H9 (cell line): ENCODE data around the gene HSD11B1. TPM values are rescaled to one million over a fixed set of nuclear protein-coding genes. Genes with fewer than 3 reads are reported as not detected.

Experiments
- DNase-seq: peaks from one replicate; pipeline ENCODE4 v3.0.0-alpha.2; 2017
- H2AFZ ChIP-seq: one replicate; pipeline ENCODE4 v1.6.1; 2013; ENCODE audit warnings: mild to moderate bottlenecking, low read length, control low read depth, moderate library complexity
- H2AK5ac ChIP-seq: 2 replicates; pipeline ENCODE4 v1.6.1; 2013; ENCODE audit warnings: low read length, control low read depth, mixed read lengths; ENCODE audit not compliant: insufficient read length
- H2BK120ac ChIP-seq: one replicate; pipeline ENCODE4 v1.6.1; 2013; ENCODE audit warnings: low read depth, mild to moderate bottlenecking, low read length, control low read depth, inconsistent platforms; ENCODE audit not compliant: poor library complexity, severe bottlenecking
- H2BK12ac ChIP-seq: 2 replicates; pipeline ENCODE4 v1.6.1; 2013; ENCODE audit warnings: low read length, control low read depth, mixed read lengths, low read depth; ENCODE audit not compliant: insufficient read length
- H2BK15ac ChIP-seq: 2 replicates; pipeline ENCODE4 v1.6.1; 2013; ENCODE audit warnings: low read depth, low read length, control low read depth
- H2BK20ac ChIP-seq: one replicate; pipeline ENCODE4 v1.6.1; 2013; ENCODE audit warnings: low read depth, mild to moderate bottlenecking, low read length, control low read depth, inconsistent platforms; ENCODE audit not compliant: poor library complexity, severe bottlenecking
- H2BK5ac ChIP-seq: 2 replicates; pipeline ENCODE4 v1.6.1; 2013; ENCODE audit warnings: low read length, control low read depth, mixed read lengths; ENCODE audit not compliant: insufficient read length
- H3K14ac ChIP-seq: 2 replicates; pipeline ENCODE4 v1.6.1; 2013; ENCODE audit warnings: low read length, control low read depth; ENCODE audit not compliant: insufficient read depth
- H3K18ac ChIP-seq: 2 replicates; pipeline ENCODE4 v1.6.1; 2013; ENCODE audit warnings: low read depth, mild to moderate bottlenecking, mixed read lengths, low read length, control low read depth; ENCODE audit not compliant: insufficient read length
- H3K23ac ChIP-seq: 2 replicates; pipeline ENCODE4 v1.6.1; 2013; ENCODE audit warnings: low read length, control low read depth, mixed read lengths, low read depth; ENCODE audit not compliant: insufficient read length
- H3K23me2 ChIP-seq: 2 replicates; pipeline ENCODE4 v1.6.1; 2013; ENCODE audit warnings: low read depth, mild to moderate bottlenecking, mixed read lengths, low read length, control low read depth; ENCODE audit not compliant: insufficient read length, poor library complexity, severe bottlenecking
- H3K27ac ChIP-seq: 2 replicates; pipeline ENCODE4 v1.5.1; 2013; ENCODE audit warnings: low read length, control low read depth, mixed read lengths, low read depth; ENCODE audit not compliant: insufficient read length
- H3K27me3 ChIP-seq: 2 replicates; pipeline ENCODE4 v1.6.1; 2013; ENCODE audit warnings: low read length, control low read depth, inconsistent platforms; ENCODE audit not compliant: insufficient read depth
- H3K4ac ChIP-seq: 2 replicates; pipeline ENCODE4 v1.6.1; 2013; ENCODE audit warnings: low read depth, mild to moderate bottlenecking, control low read depth, inconsistent platforms, low read length, moderate library complexity
- H3K4me1 ChIP-seq: 2 replicates; pipeline ENCODE4 v1.6.1; 2013; ENCODE audit warnings: low read length, control low read depth, inconsistent platforms; ENCODE audit not compliant: insufficient read depth
- H3K4me2 ChIP-seq: 2 replicates; pipeline ENCODE4 v1.6.1; 2013; ENCODE audit warnings: low read length, control low read depth, mixed read lengths; ENCODE audit not compliant: insufficient read length, insufficient read depth
- H3K56ac ChIP-seq: 2 replicates; pipeline ENCODE4 v1.6.1; 2013; ENCODE audit warnings: low read depth, mild to moderate bottlenecking, mixed read lengths, low read length, control low read depth; ENCODE audit not compliant: insufficient read length
- H3K79me1 ChIP-seq: 2 replicates; pipeline ENCODE4 v1.6.1; 2013; ENCODE audit warnings: low read depth, mild to moderate bottlenecking, moderate library complexity, low read length, control low read depth, inconsistent platforms; ENCODE audit not compliant: insufficient read depth, poor library complexity, severe bottlenecking
- H3K79me2 ChIP-seq: 2 replicates; pipeline ENCODE4 v1.6.1; 2013; ENCODE audit warnings: low read length, control low read depth, inconsistent platforms; ENCODE audit not compliant: insufficient read depth
- H3K9ac ChIP-seq: 2 replicates; pipeline ENCODE4 v1.6.1; 2013; ENCODE audit warnings: low read length, control low read depth, mixed read lengths; ENCODE audit not compliant: insufficient read length; ENCODE audit errors: extremely low read depth
- H3K9me3 ChIP-seq: one replicate; pipeline ENCODE4 v1.6.1; 2013; ENCODE audit warnings: low read depth, low read length, inconsistent platforms; ENCODE audit not compliant: control insufficient read depth
- H3T11ph ChIP-seq: one replicate; pipeline ENCODE4 v1.6.1; 2013; ENCODE audit warnings: mild to moderate bottlenecking, low read length, control low read depth, inconsistent platforms
- H4K20me1 ChIP-seq: one replicate; pipeline ENCODE4 v1.6.1; 2013; ENCODE audit not compliant: control insufficient read depth, insufficient read length, insufficient read depth
- H4K5ac ChIP-seq: 2 replicates; pipeline ENCODE4 v1.6.1; 2013; ENCODE audit warnings: low read depth, mild to moderate bottlenecking, mixed read lengths, low read length, control low read depth; ENCODE audit not compliant: insufficient read length
- H4K8ac ChIP-seq: replicated peaks from 2 replicates; pipeline ENCODE4 v1.6.1; 2013; ENCODE audit warnings: low read length, control low read depth, mixed read lengths, low read depth; ENCODE audit not compliant: insufficient read length
- H4K91ac ChIP-seq: 2 replicates; pipeline ENCODE4 v1.6.1; 2013; ENCODE audit warnings: low read depth, mild to moderate bottlenecking, moderate library complexity, mixed read lengths, low read length, control low read depth; ENCODE audit not compliant: insufficient read length
- H3K27ac Mint-ChIP-seq, 3 experiments: 2 replicates in 2 of 3; 3 replicates in 1 of 3; pipeline ENCODE4 v1.8.0; 2020 to 2021; ENCODE audit warnings: mixed read lengths in 3 of 3, mild to moderate bottlenecking in 1 of 3, moderate library complexity in 1 of 3
- H3K27me3 Mint-ChIP-seq: 2 replicates; pipeline ENCODE4 v1.8.0; 2021; ENCODE audit warnings: low read depth, mild to moderate bottlenecking, moderate library complexity, mixed read lengths
- H3K36me3 Mint-ChIP-seq, 3 experiments: 2 replicates in 2 of 3; 3 replicates in 1 of 3; pipeline ENCODE4 v1.8.0; 2020 to 2021; ENCODE audit warnings: low read depth in 3 of 3, mixed read lengths in 3 of 3; ENCODE audit not compliant: insufficient read depth in 1 of 3
- H3K4me1 Mint-ChIP-seq, 2 experiments: 2 replicates each; pipeline ENCODE4 v1.8.0; 2020; ENCODE audit warnings: mixed read lengths in 2 of 2
- H3K4me3 Mint-ChIP-seq, 2 experiments: 2 replicates in 1 of 2; 3 replicates in 1 of 2; pipeline ENCODE4 v1.8.0; 2020 to 2021; ENCODE audit warnings: mild to moderate bottlenecking in 2 of 2, mixed read lengths in 2 of 2, moderate library complexity in 1 of 2
- H3K9me3 Mint-ChIP-seq, 2 experiments: 2 replicates in 1 of 2; 3 replicates in 1 of 2; pipeline ENCODE4 v1.8.0; 2020; ENCODE audit warnings: mild to moderate bottlenecking in 2 of 2, mixed read lengths in 2 of 2, moderate library complexity in 1 of 2
- CTCF ChIP-seq: fragments of 200-600 bp; sonication (generic); conservative IDR thresholded peaks from 3 replicates; pipeline ENCODE4 v1.8.0; 2021; ENCODE audit warnings: antibody characterized with exemption, mild to moderate bottlenecking
- WGBS: extraction: QIAGEN DNeasy Blood & Tissue Kit; methylation state at CpG from one replicate; pipeline ENCODE4 v1.1.7; 2013; ENCODE audit warnings: missing lambda C conversion rate, low lambda C conversion rate, mixed read lengths; ENCODE audit not compliant: insufficient read length; ENCODE audit errors: extremely low coverage; 5-methylcytosine and 5-hydroxymethylcytosine counted together
- total RNA-seq: library from RNA; stranded (reverse); gene quantifications from 2 replicates; pipeline ENCODE4 v1.2.1, GENCODE V29; 2021

Gene HSD11B1
- total RNA-seq, 1 experiment from 2014 or later, result not detected

GRCh38 chr1:209706622-209707021 is 2.0 kb downstream of the HSD11B1 start:
- Histone ChIP-seq H3K14ac (no peak overlapping the region), H4K20me1 (no peaks in the 10 kb centered on the region), H3K79me1 (no peaks in the 10 kb centered on the region), H2BK5ac (no peak overlapping the region), H3K18ac (no peak overlapping the region), H4K8ac (no peak overlapping the region), H2BK20ac (no peak overlapping the region), H4K5ac (no peak overlapping the region), H3T11ph (no peak overlapping the region), H2BK12ac (no peak overlapping the region), H3K4me1 (no peaks in the 10 kb centered on the region; the same call in 1 of the 2 replicates), H2BK15ac (no peak overlapping the region), H4K91ac (no peak overlapping the region), H3K4ac (no peak overlapping the region), H3K56ac (no peak overlapping the region), H2AK5ac (no peak overlapping the region), H2AFZ (no peak overlapping the region), H2BK120ac (no peak overlapping the region), H3K9me3 (no peaks in the 10 kb centered on the region), H3K4me2 (no peak overlapping the region), H3K23ac (no peak overlapping the region), H3K27me3 (no peaks in the 10 kb centered on the region), H3K23me2 (no peaks in the 10 kb centered on the region), H3K79me2 (no peaks in the 10 kb centered on the region), H3K9ac (no peak overlapping the region), H3K27ac (no peak overlapping the region)
- Mint-ChIP-seq H3K36me3 (no peaks in the 10 kb centered on the region), H3K9me3 (no peaks in the 10 kb centered on the region), H3K27me3 (peaks cover 18% of the 10 kb centered on the region), H3K4me3 (no peak overlapping the region), H3K27ac (0 out of 7 replicates have a peak overlapping the region, but pooled peaks of 1 of the 3 experiments have one; percentile 13), H3K4me1 (peaks cover 7 to 12% of the 10 kb centered on the region in 2 experiments)
- WGBS, result no CpG with 5 or more reads among the region's 3 CpGs
- DNase-seq, result no peak
- no peak for TF ChIP-seq CTCF
